Stomach (tissue), 9 donors: ENCODE results near the gene LYPD6B. TPM values are rescaled to one million over a fixed set of nuclear protein-coding genes. Genes with fewer than 3 reads are reported as not detected.
A peak's percentile ranks its signal among the peaks of the same experiment; 100 is the strongest.

Source experiments
- DNase-seq, 2 donors: peaks; one replicate each; pipeline versions ENCODE4 v3.0.0 to v3.0.0-alpha.2; 2013 to 2019
- H3K27ac ChIP-seq, 5 donors: fragments of 200-600 bp in 4 of 5; sonication (generic) in 4 of 5; one replicate each; pipeline ENCODE4 v1.5.1; 2013 to 2019; ENCODE audit warnings: mild to moderate bottlenecking in 1 of 5, moderate library complexity in 1 of 5
- H3K27me3 ChIP-seq, 3 donors: fragments of 200-600 bp; sonication (generic); one replicate each; pipeline ENCODE4 v1.5.1; 2017 to 2019; ENCODE audit warnings: mixed run types in 1 of 3
- H3K36me3 ChIP-seq, 4 donors: fragments of 200-600 bp; sonication (generic); 1 replicate in 3 of 4; 2 replicates in 1 of 4; pipeline ENCODE4 v1.5.1; 2016 to 2019
- H3K4me1 ChIP-seq, 4 donors: fragments of 200-600 bp; sonication (generic); one replicate each; pipeline ENCODE4 v1.5.1; 2016 to 2019
- H3K4me3 ChIP-seq, 4 donors: fragments of 200-600 bp; sonication (generic) in 3 of 4; one replicate each; pipeline ENCODE4 v1.5.1; 2016 to 2019; ENCODE audit warnings: mild to moderate bottlenecking in 1 of 4
- H3K9me3 ChIP-seq, 4 donors: fragments of 200-600 bp; sonication (generic); one replicate each; pipeline ENCODE4 v1.5.1; 2016 to 2019
- CTCF ChIP-seq, 7 experiments: fragments of 450-650 bp in 4 of 7; fragments of 200-600 bp in 3 of 7; sonication (generic) in 3 of 7; IDR thresholded peaks; one replicate each; pipeline ENCODE4 v1.5.1; 2016 to 2019; ENCODE audit warnings: antibody characterized with exemption in 7 of 7, control low read depth in 2 of 7, mild to moderate bottlenecking in 1 of 7
- EP300 ChIP-seq: sonication (generic); formaldehyde crosslinking; IDR thresholded peaks from one replicate; pipeline ENCODE4 v1.6.1; 2017; ENCODE audit warnings: antibody characterized with exemption
- POLR2A ChIP-seq, 4 donors: fragments of 450-650 bp; IDR thresholded peaks; one replicate each; pipeline ENCODE4 v1.6.1; 2016; ENCODE audit warnings: antibody characterized with exemption in 4 of 4, control low read depth in 2 of 4, mild to moderate bottlenecking in 1 of 4, moderate library complexity in 1 of 4
- POLR2AphosphoS5 ChIP-seq, 3 donors: sonication (generic); formaldehyde crosslinking; IDR thresholded peaks; one replicate each; pipeline ENCODE4 v1.6.1; 2016; ENCODE audit warnings: antibody characterized with exemption in 3 of 3
- WGBS, 5 donors: extraction: QIAGEN DNeasy Blood & Tissue Kit in 3 of 5; methylation state at CpG; one replicate each; pipeline versions ENCODE4 v1.1.5 to v1.1.7; 2013 to 2018; 5-methylcytosine and 5-hydroxymethylcytosine counted together
- intact Hi-C: fragments of 100-400 bp; cut with DNase I; formaldehyde crosslinking; loops from one replicate; pipeline ENCODE4 v1.15.1; 2023; ENCODE audit warnings: low total_unique reads
- polyA plus RNA-seq, 3 donors: library from polyadenylated mRNA; stranded (reverse); fragments of 200-250 nt; gene quantifications; one replicate each; pipeline ENCODE4 v1.2.3, GENCODE V29; 2013
- total RNA-seq, 5 donors: library from RNA; depleted of rRNA; stranded (reverse); fragments of >200 nt; gene quantifications; one replicate each; pipeline versions ENCODE4 v1.1.0 to v1.2.3, GENCODE V29; 2014 to 2016
- donor health status: healthy with polysubstance abuse.
- donor health status: Bipolar disorder and iron deficiency.
- donor health status: healthy.

The LYPD6B gene
- total and polyA plus RNA-seq, 8 donors: 10.9 to 88.7 (median 20.5) TPM; not detected in 1

DNA sequence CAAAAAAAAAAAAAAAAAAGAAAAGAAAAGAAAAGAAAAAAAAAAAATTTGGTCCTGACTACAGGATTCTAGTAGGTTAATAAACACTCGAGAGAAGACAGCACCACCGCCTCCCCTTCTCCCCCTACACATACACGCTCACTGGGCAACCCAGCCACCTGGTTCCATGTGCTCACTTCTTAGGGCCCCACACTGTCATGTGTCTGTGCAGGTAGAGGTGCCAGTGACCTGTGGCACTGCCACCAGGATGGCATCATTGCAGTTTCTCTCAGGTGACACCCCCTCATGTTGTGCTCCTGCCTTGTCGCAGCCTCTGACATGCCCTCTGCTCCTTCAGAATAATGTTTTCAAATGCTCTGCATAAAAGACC, 39.7 kb upstream of the LYPD6B start:
- Histone ChIP-seq H3K4me1 (no peaks in the 10 kb centered on the region), H3K27me3 (no peaks in the 10 kb centered on the region), H3K9me3 (no peaks in the 10 kb centered on the region), H3K36me3 (no peaks in the 10 kb centered on the region), H3K27ac (no peak overlapping the region), H3K4me3 (no peak overlapping the region)
- intact Hi-C loops: no loop called here
- TF ChIP-seq EP300 (no peak), POLR2AphosphoS5 (IDR thresholded peaks at IDR 0.05) (no peak), CTCF (IDR thresholded peaks at IDR 0.05) (no peak), POLR2A (IDR thresholded peaks at IDR 0.05) (no peak)
- 87 to 96% (median 93%) methylated on average over 4 of the region's 4 CpGs for WGBS, 5 donors
- no peak for DNase-seq

DNA sequence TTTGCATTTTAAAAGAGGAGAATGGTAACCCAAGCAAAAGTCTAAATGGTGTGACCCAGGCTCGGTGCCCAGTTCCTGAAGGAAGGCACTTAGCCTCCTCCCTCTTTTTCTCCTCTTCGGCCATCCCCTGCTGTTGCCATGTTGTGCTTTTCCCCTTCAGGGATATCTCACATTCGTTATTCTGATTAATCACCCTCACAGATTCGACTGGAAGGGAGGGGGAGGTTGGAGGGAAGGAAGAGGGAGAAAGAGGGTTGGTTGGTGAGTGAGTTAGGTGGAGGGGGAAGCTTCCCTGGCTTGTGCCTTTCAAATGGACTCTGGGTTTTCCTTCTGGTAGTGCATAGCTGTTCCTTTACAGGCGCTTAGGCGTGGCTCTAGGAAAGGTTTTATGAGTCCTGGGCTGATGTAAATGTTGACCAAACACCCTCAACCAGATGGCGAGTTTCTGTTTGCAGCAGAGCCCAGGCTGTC, 39.0 kb upstream of the LYPD6B start:
- H3K4me3 ChIP-seq: no peak overlapping the region
- WGBS, 5 donors: 30 to 42% (median 37%) methylated on average over 7 of the region's 7 CpGs
- peak in 1 of 2 donors; percentile 45 for DNase-seq
- H3K9me3 ChIP-seq: no peaks in the 10 kb centered on the region
- H3K36me3 ChIP-seq: no peaks in the 10 kb centered on the region
- no peaks in the 10 kb centered on the region for H3K4me1 ChIP-seq
- no peaks in the 10 kb centered on the region for H3K27me3 ChIP-seq
- TF ChIP-seq EP300 (no peak), CTCF (IDR thresholded peaks at IDR 0.05) (no peak), POLR2AphosphoS5 (IDR thresholded peaks at IDR 0.05) (no peak), POLR2A (IDR thresholded peaks at IDR 0.05) (no peak)
- intact Hi-C loops: no loop called here
- no peak overlapping the region for H3K27ac ChIP-seq

DNA sequence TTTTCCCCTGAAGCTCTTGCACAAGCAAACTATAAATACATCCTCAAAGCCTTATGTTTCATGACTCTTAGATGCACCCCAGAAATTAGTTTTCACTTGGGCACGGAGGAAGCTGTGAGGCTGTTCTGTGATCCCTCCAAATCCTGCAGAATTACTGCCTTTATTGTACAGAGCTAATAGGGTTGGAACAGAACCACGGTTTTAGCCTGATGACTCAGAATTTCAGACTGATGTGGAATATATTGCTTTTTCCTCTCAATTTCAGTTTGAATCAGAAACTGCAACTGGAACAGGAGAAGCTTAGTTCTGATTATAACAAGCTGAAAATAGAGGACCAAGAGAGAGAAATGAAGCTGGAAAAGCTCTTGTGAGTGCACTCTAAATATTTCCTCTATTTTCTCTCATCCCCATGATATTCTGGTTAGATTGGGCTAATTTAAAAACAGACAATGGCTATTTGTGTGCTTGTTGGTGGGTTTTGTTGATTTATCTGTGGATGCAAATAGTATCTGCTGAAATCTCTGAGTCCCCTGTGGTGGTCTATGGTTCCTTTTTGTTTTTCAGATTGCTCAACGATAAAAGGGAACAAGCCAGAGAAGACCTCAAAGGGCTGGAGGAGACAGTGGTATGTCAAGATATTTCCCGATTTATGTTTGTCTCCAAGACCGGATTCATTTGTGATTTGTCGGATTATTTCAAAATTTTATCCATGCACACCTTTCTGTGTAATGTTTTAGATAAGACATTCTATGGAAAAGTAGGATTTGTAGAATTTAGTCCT, 38.2 kb upstream of the LYPD6B start:
- Histone ChIP-seq H3K9me3 (no peaks in the 10 kb centered on the region), H3K4me1 (no peaks in the 10 kb centered on the region), H3K27ac (no peak overlapping the region), H3K36me3 (no peaks in the 10 kb centered on the region), H3K27me3 (no peaks in the 10 kb centered on the region), H3K4me3 (no peak overlapping the region)
- DNase-seq: peak in 1 of 2 donors; percentile 28
- 66 to 70% (median 67%) methylated on average over 6 of the region's 6 CpGs for WGBS, 5 donors
- intact Hi-C loops: no loop called here
- no peak for TF ChIP-seq CTCF (IDR thresholded peaks at IDR 0.05)
- TF ChIP-seq POLR2A (IDR thresholded peaks at IDR 0.05): no peak
- no peak for TF ChIP-seq EP300
- no peak for TF ChIP-seq POLR2AphosphoS5 (IDR thresholded peaks at IDR 0.05)

GRCh38 chr2:149001496-149001895, 37.0 kb upstream of the LYPD6B start:
- TF ChIP-seq POLR2A (IDR thresholded peaks at IDR 0.05) (no peak), CTCF (IDR thresholded peaks at IDR 0.05) (no peak), EP300 (no peak), POLR2AphosphoS5 (IDR thresholded peaks at IDR 0.05) (no peak)
- H3K4me3 ChIP-seq: no peak overlapping the region
- 80 to 96% (median 87%) methylated on average over 7 of the region's 7 CpGs for WGBS, 5 donors
- H3K36me3 ChIP-seq: no peaks in the 10 kb centered on the region
- H3K27me3 ChIP-seq: no peaks in the 10 kb centered on the region
- intact Hi-C loops: no loop called here
- no peak overlapping the region for H3K27ac ChIP-seq
- H3K4me1 ChIP-seq: no peaks in the 10 kb centered on the region
- DNase-seq: no peak
- H3K9me3 ChIP-seq: no peaks in the 10 kb centered on the region
